ENCODE data around the gene IRF9. TPM values are rescaled to one million over a fixed set of nuclear protein-coding genes. Genes with fewer than 3 reads are reported as not detected.
A peak's percentile ranks its signal among the peaks of the same experiment; 100 is the strongest.

IRF9 gene
- total and polyA plus RNA-seq, 7 donors: 46.2 to 115 (median 55.6) TPM

GRCh38 chr14:24132061-24132685 lies 28.9 kb upstream of the IRF9 start:
- no peaks in the 10 kb centered on the region for H3K9me3 ChIP-seq
- intact Hi-C loops (cut with DNase I): no loop called here
- WGBS, 2 donors: 49 to 79% methylated on average over 24 of the region's 24 CpGs
- TF ChIP-seq CTCF (IDR thresholded peaks at IDR 0.05): no peak
- no peak for TF ChIP-seq EP300 (IDR thresholded peaks at IDR 0.05)
- no peak for TF ChIP-seq POLR2A (IDR thresholded peaks at IDR 0.05)
- TF ChIP-seq POLR2AphosphoS5 (IDR thresholded peaks at IDR 0.05): no peak
- no peak overlapping the region for H3K4me3 ChIP-seq
- H3K36me3 ChIP-seq: no peaks in the 10 kb centered on the region
- H3K27me3 ChIP-seq: no peaks in the 10 kb centered on the region
- H3K27ac ChIP-seq: peak overlapping the region in 1 of 4 donors; percentile 25
- DNase-seq: no peak
- H3K4me1 ChIP-seq: peaks cover 0 to 17% (median 12%) of the 10 kb centered on the region in 4 donors

GRCh38 chr14:24132976-24133375 lies 28.1 kb upstream of the IRF9 start:
- TF ChIP-seq EP300 (IDR thresholded peaks at IDR 0.05): no peak
- Histone ChIP-seq H3K36me3 (peaks cover under 1 to 6% (median 4%) of the 10 kb centered on the region in 4 donors), H3K4me3 (no peak overlapping the region), H3K27ac (no peak overlapping the region), H3K4me1 (peaks cover 0 to 21% (median 19%) of the 10 kb centered on the region in 4 donors), H3K27me3 (no peaks in the 10 kb centered on the region), H3K9me3 (no peaks in the 10 kb centered on the region)
- 94% methylated on average over 2 of the region's 2 CpGs for WGBS, 2 donors
- intact Hi-C loops (cut with DNase I): no loop called here
- no peak for DNase-seq

GRCh38 chr14:24133735-24134134 lies 27.3 kb upstream of the IRF9 start:
- 91 to 96% methylated on average over 1 of the region's 1 CpG for WGBS, 2 donors
- TF ChIP-seq POLR2AphosphoS5 (IDR thresholded peaks at IDR 0.05): no peak
- no peak for TF ChIP-seq POLR2A (IDR thresholded peaks at IDR 0.05)
- TF ChIP-seq CTCF (IDR thresholded peaks at IDR 0.05): no peak
- no peak for TF ChIP-seq EP300 (IDR thresholded peaks at IDR 0.05)
- intact Hi-C loops (cut with DNase I): no loop called here
- H3K36me3 ChIP-seq: peaks cover 8 to 14% (median 11%) of the 10 kb centered on the region in 4 donors
- H3K4me3 ChIP-seq: no peak overlapping the region
- no peaks in the 10 kb centered on the region for H3K9me3 ChIP-seq
- no peak for DNase-seq
- peaks cover 0 to 25% (median 20%) of the 10 kb centered on the region in 4 donors for H3K4me1 ChIP-seq
- no peak overlapping the region for H3K27ac ChIP-seq
- H3K27me3 ChIP-seq: no peaks in the 10 kb centered on the region

GRCh38 chr14:24135584-24135833 lies 25.6 kb upstream of the IRF9 start:
- Histone ChIP-seq H3K4me1 (peaks cover 0 to 41% (median 32%) of the 10 kb centered on the region in 4 donors), H3K9me3 (no peaks in the 10 kb centered on the region)

More at GRCh38 chr14:24135584-24135833, 25.6 kb upstream of the IRF9 start:
- H3K27me3 ChIP-seq: no peaks in the 10 kb centered on the region
- TF ChIP-seq POLR2A (IDR thresholded peaks at IDR 0.05) (no peak), POLR2AphosphoS5 (IDR thresholded peaks at IDR 0.05) (no peak), CTCF (IDR thresholded peaks at IDR 0.05) (no peak), EP300 (IDR thresholded peaks at IDR 0.05) (no peak)
- DNase-seq: no peak
- peak overlapping the region; percentile 93 to 95 (median 94) for H3K27ac ChIP-seq
- 3 to 8% methylated on average over 9 of the region's 9 CpGs for WGBS, 2 donors
- peak overlapping the region; percentile 85 to 99 (median 96) for H3K4me3 ChIP-seq
- intact Hi-C loops (cut with DNase I): loop anchor here (5.0 kb wide), 1 partner anchor 578 kb away; the partner anchor contains the start of gene THTPA
- H3K36me3 ChIP-seq: peaks cover 14 to 24% (median 17%) of the 10 kb centered on the region in 4 donors

Measured in sigmoid colon (tissue), 7 donors.